ENCODE data around the gene CELSR3.

CELSR3 gene

DNA sequence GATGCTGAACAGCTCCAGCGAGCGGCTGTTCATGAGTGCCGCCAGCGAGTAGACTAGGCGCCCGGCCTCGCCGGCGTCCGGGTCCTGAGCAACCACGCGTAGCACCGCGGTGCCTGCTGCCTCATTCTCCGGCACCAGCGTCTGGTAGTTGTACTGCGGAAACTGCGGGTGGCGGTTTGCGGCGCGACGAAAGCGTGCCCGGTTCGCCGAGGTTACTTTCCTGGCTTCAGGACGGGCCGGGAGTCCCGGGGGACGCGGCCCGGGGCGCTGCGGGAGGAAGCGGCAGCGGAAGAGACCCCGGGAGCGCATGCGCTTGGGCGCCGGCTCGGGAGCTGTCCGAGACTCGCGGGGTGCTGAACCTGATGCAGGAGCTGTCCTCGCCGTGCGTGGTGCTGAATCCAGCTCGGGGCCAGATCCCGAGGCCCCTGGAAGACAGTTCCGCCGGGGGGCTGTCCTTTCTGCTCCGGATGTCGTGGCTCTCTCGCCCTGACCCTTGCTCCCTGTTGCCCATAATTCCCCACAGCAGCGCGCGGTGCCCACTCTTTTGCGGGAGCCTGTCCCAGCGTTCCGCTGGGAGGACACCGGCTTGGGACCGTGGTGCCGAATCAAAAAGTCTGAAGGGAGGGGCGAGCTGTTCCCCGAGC is 1.1 kb downstream of the CELSR3 start:
- FAIRE-seq (no peak), DNase-seq (ENCODE audit: low spot score) (no peak)

DNA sequence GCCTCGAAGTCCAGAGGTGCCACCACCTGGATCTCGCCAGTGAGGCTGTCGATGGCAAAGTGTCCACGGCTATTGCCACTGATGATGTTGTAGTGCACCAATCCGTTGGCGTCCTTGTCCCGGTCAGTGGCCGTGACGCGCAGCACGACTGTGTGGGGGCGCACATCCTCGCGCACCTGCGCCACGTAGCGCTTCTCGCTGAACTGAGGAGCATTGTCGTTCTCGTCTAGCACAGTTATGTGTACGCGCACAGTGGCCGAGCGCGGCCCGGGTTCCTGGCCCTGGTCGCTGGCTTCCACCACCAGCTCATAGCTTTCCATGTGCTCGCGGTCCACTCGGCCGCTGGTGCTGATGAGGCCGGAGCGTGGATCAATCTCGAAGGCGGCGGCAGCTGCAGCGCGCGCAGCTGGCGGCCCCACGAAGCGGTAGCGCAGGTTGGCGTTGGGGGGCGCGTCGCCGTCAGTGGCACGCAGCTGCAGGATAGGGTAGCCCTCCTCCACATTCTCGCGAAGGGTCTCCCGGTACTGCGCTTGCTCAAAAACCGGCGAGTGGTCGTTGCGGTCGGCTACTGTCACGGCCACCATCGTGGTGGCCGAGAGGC is 1.8 kb downstream of the CELSR3 start:
- FAIRE-seq (no peak), DNase-seq (ENCODE audit: low spot score) (no peak)

GRCh38 chr3:48656841-48657281 is 5.8 kb downstream of the CELSR3 start:
- no peak for FAIRE-seq
- no peak for DNase-seq (ENCODE audit: low spot score)

GRCh38 chr3:48656061-48656840 is 6.4 kb downstream of the CELSR3 start:
- no peak for FAIRE-seq
- peak; percentile 20 for DNase-seq (ENCODE audit: low spot score)

DNA sequence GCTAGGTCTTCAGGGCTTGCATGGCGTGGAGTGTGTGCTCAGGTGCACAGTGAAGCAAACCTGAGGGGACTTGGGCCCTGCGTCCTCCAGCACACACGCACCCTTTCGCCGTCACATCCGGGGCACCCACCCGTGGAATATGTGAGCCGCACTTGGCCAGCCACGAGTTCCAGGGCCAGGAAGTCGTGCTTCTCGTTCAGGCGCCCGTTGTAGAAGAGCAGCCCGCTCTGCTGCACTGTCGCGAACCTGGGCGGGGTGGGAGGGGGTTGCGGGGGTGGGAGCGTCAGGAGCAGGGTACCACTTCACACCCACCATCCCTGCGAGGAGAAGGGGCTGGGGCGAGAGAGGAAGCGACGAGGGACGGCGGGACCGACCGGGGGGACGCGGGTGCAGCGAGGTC is 7.1 kb downstream of the CELSR3 start:
- DNase-seq (ENCODE audit: low spot score): no peak

GRCh38 chr3:48655063-48655462 is 7.6 kb downstream of the CELSR3 start:
- DNase-seq (ENCODE audit: low spot score) (no peak), FAIRE-seq (no peak)

More for the DNA sequence above, 7.1 kb downstream of the CELSR3 start:
- FAIRE-seq: no peak

DNA sequence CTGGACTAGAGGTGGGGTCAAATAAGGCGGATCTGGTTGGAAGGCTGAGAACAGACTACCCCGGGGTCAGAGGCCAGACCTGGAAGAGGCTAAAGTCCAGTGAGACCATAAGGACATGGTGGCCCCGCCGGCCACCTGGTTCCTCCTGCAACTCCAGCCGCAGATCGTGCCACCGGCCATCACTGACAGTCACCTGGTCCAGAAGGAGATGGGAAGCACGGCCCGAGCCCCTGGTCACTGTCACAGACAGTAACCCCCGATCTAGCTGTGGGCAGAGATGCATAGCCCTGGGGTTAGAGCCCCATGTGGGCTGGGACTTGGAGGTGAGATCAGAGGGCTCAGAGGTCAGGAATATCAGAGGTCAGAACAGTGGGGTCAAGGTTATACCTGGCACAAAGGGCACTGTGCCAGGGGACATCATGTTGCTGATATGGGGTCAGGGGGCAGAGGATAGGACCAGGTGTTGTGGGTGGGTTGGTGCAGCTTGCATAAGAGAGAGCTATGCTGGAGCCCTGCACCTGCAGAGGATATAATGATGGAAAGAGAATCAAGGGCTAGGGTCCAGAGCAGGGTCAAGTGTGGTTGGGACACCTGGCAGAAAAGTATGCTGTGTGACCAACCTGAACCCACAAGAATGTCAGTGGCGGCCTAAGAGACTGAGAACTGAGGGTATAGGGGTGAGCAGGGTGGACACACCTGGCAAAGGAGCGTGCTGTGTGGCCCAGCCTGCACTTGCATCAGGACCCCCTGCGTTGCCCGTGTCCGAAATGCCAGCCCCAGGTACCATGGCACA is 9.6 kb downstream of the CELSR3 start:
- DNase-seq (ENCODE audit: low spot score) (no peak), FAIRE-seq (no peak)

DNA sequence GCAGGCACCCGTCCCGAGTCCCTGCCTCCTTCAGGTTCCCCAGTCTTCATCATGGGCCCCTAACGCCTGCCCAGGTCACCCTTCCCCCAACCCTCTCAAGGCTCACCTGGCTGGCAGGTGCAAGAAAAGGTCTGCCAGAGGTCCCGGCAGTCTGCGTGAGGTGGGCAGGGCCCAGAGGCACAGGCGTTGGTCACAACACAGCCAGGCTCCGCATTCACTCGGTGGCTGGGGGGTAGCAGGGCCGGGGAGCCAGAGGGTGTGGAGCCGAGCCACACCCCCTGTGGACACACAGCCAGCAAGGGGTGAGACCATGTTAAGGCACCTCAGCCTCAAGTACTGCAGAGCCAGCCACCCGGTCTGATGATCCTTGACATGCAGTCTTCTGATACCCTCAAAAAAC is 10.9 kb downstream of the CELSR3 start:
- no peak for FAIRE-seq

GRCh38 chr3:48650723-48651122 is 12.0 kb downstream of the CELSR3 start:
- DNase-seq (ENCODE audit: low spot score): no peak

More for the DNA sequence above, 10.9 kb downstream of the CELSR3 start:
- DNase-seq (ENCODE audit: low spot score): no peak

DNA sequence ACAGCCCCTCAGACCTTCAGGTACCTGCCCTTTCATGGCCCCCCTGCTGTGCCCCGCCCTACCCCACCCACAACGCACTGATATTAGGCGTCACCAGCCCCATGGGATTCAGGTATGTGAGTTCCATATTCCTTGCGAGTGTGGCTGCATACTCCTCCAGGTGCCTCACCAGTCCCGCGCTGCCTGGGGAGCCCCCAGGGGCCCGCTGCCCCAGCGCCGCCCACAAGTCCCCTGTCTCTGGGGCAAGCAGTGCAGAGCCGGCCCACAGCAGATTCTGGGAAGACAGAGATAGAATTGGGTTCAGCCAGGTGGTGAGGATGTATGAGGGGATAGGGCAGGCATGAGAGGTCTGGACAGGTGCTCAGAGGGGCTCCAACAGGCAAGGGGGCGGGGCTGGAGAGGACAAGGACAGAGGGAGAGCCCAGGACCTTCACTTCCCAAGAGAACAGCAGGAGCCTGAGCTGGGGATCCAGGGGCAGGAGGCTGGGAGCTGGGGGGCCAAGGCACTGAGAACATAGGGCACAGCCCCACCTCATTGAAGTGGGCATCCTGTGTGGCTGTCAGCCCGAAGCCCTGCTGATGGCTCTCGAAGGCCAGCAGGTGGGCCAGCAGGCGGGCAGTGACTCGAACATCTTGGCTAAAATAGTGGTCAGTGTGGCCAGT is 14.4 kb downstream of the CELSR3 start:
- DNase-seq (ENCODE audit: low spot score) (no peak), FAIRE-seq (no peak)

More at GRCh38 chr3:48650723-48651122, 12.0 kb downstream of the CELSR3 start:
- FAIRE-seq: no peak

GRCh38 chr3:48647714-48648113 is 15.0 kb downstream of the CELSR3 start:
- DNase-seq (ENCODE audit: low spot score) (no peak), FAIRE-seq (no peak)

- DNase-seq (ENCODE audit: low spot score) (no peak), FAIRE-seq (no peak)
Measured at GRCh38 chr3:48644898-48645760, 17.6 kb downstream of the CELSR3 start.

- no peak for FAIRE-seq
- DNase-seq (ENCODE audit: low spot score): no peak
Measured at GRCh38 chr3:48642605-48643004, 20.1 kb downstream of the CELSR3 start.

DNA sequence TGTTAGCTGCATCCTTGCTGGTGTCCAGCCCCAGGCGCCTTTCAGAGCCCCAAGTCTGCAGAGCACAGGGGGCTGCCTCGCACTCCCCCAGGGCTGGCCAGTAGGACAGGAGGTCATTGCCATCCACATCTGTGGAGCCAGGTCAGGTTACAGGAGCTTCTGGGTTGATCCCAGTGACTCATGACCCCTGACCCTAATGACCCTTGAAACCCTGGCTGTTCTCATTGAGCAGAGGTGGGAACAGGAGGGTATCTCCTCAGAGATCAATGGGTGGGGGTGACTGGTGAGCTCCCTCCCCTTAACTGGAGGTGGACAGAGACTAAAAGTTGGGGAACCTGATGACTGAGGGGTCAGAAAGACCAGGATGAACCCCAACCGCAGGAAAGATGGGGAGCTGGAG is 21.3 kb downstream of the CELSR3 start:
- FAIRE-seq (no peak), DNase-seq (ENCODE audit: low spot score) (no peak)

DNA sequence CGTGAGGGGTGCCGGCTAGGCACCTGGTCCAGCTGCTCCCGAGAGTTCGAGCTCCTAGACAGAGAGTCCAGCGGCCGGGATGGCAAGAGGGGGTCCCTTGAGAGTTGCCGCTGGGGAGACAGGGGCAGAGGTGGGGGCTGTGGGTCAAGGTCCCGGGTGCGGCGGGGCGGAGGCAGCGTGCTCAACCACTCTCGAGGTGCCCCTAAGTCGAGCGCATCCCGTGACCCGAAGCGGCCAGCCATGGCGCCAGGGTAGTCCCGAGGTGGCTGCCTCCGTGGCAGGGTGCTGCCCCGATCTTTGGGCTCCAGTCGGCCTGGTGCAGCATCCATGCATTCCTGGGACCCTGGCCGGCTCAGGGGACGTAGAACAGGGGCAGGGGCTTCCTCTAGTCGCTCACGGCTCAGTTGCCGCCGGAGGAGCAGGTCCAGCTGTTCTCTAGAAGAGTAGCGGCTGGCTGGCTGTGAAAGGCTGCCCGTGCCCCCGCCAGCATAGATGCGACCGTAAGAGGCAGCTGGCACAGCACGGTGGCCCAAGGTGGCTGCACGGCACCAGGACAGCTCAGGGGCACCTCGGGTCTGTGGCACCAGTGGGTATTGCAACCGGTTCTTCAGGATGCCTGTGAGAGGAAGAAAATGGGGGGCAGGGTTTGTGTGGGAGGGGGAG is 22.6 kb downstream of the CELSR3 start:
- no peak for FAIRE-seq
- DNase-seq (ENCODE audit: low spot score): no peak

GRCh38 chr3:48637305-48637704 is 25.4 kb downstream of the CELSR3 start:
- DNase-seq (ENCODE audit: low spot score): no peak
- FAIRE-seq: no peak

DNA sequence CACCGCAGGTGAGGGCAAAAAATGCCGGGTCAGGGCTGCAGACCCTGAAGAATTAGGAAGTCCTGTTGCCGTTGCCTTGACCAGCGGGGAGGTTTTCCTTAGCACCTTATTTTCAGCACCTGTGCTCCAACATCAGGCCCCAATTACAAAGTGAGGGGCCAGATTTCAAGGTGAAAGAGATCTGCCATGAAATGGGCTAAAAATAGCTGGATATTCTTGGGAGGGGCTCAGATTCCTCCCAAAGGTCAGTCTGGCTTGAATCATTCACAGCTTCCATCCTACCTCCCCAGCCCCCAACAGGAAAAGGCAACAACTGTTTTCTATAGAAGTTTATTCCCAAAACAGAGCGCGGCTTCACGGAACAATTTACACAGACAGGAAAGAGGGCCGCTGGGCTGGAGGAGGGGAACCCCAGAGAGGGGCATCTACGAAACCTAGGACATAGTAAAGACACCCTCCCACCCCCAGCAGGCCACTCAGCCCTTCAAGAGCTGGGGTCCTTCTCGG is 26.5 kb downstream of the CELSR3 start:
- no peak for FAIRE-seq
- DNase-seq (ENCODE audit: low spot score): no peak

GRCh38 chr3:48635222-48636021 is 27.3 kb downstream of the CELSR3 start, which contains the start of gene SLC26A6:
TSS of gene SLC26A6 (minus strand) at chr3:48635461. CDS start at chr3:48635393, 68 bp downstream.
- FAIRE-seq: peak; percentile 77

More at GRCh38 chr3:48635222-48636021, 27.3 kb downstream of the CELSR3 start, which contains the start of gene SLC26A6:
- peak; percentile 87 for DNase-seq (ENCODE audit: low spot score)
